GM23338 (cell line): ENCODE data around the gene CCDC134. TPM values are rescaled to one million over a fixed set of nuclear protein-coding genes. Genes with fewer than 3 reads are reported as not detected.

ENCODE experiments used
- ATAC-seq: fragments of 200-7000 bp; cut with Tn5 transposase; 3 replicates; pipeline ENCODE4 v1.9.1; 2020
- DNase-seq: peaks from one replicate; pipeline ENCODE4 v3.0.0-alpha.2; 2015; ENCODE audit warnings: low spot score
- H2AFZ ChIP-seq: fragments of 200-600 bp; sonication (generic); 2 replicates; pipeline ENCODE4 v1.8.0; 2016; ENCODE audit warnings: antibody characterized with exemption, mild to moderate bottlenecking, moderate library complexity
- H3F3A ChIP-seq: fragments of 200-600 bp; sonication (generic); replicated peaks from 2 replicates; pipeline ENCODE4 v1.8.0; 2017; ENCODE audit warnings: antibody characterized with exemption, mixed run types, low read depth
- H3K27ac ChIP-seq: fragments of 200-600 bp; sonication (generic); 2 replicates; pipeline ENCODE4 v1.6.1; 2016; ENCODE audit warnings: low read depth
- H3K27me3 ChIP-seq: fragments of 200-600 bp; sonication (generic); 2 replicates; pipeline ENCODE4 v1.8.0; 2016; ENCODE audit warnings: mild to moderate bottlenecking, mixed run types, moderate library complexity; ENCODE audit not compliant: insufficient read depth
- H3K36me3 ChIP-seq: fragments of 200-600 bp; sonication (generic); 2 replicates; pipeline ENCODE4 v1.8.0; 2016; ENCODE audit warnings: mild to moderate bottlenecking; ENCODE audit not compliant: insufficient read depth
- H3K4me1 ChIP-seq: fragments of 200-600 bp; sonication (generic); 2 replicates; pipeline ENCODE4 v1.8.0; 2016; ENCODE audit warnings: mild to moderate bottlenecking, moderate library complexity; ENCODE audit not compliant: insufficient read depth
- H3K4me2 ChIP-seq: fragments of 200-600 bp; sonication (generic); 2 replicates; pipeline ENCODE4 v1.7.1; 2017; ENCODE audit warnings: mixed run types
- H3K4me3 ChIP-seq: fragments of 200-600 bp; sonication (generic); 2 replicates; pipeline ENCODE4 v1.6.1; 2016; ENCODE audit warnings: mixed run types
- H3K79me2 ChIP-seq: fragments of 200-600 bp; sonication (generic); replicated peaks from 2 replicates; pipeline ENCODE4 v1.8.0; 2017; ENCODE audit warnings: mild to moderate bottlenecking; ENCODE audit not compliant: insufficient read depth
- H3K9me2 ChIP-seq: fragments of 200-600 bp; sonication (generic); 2 replicates; pipeline ENCODE4 v1.8.0; 2017; ENCODE audit not compliant: insufficient read depth
- H4K20me1 ChIP-seq: fragments of 200-600 bp; sonication (generic); replicated peaks from 2 replicates; pipeline ENCODE4 v1.8.0; 2017; ENCODE audit warnings: mild to moderate bottlenecking; ENCODE audit not compliant: insufficient read depth
- H3K27ac Mint-ChIP-seq: 2 replicates; pipeline ENCODE4 v1.8.0; 2020; ENCODE audit warnings: inconsistent platforms, mild to moderate bottlenecking, moderate library complexity, mixed read lengths
- H3K27me3 Mint-ChIP-seq: 3 replicates; pipeline ENCODE4 v1.8.0; 2022; ENCODE audit warnings: low read depth, mild to moderate bottlenecking, moderate library complexity, mixed read lengths, inconsistent platforms; ENCODE audit not compliant: insufficient read depth, poor library complexity
- H3K36me3 Mint-ChIP-seq: 3 replicates; pipeline ENCODE4 v1.8.0; 2021; ENCODE audit warnings: low read depth, mild to moderate bottlenecking, inconsistent platforms, moderate library complexity, mixed read lengths
- H3K4me1 Mint-ChIP-seq: 3 replicates; pipeline ENCODE4 v1.8.0; 2020; ENCODE audit warnings: mild to moderate bottlenecking, inconsistent platforms, mixed read lengths
- H3K4me3 Mint-ChIP-seq: 3 replicates; pipeline ENCODE4 v1.8.0; 2021; ENCODE audit warnings: moderate library complexity, mild to moderate bottlenecking, inconsistent platforms, mixed read lengths
- H3K9me3 Mint-ChIP-seq: 3 replicates; pipeline ENCODE4 v1.8.0; 2020; ENCODE audit warnings: moderate library complexity, mild to moderate bottlenecking, inconsistent platforms, mixed read lengths
- CREB1 ChIP-seq: fragments of 250-450 bp; sonication (Bioruptor Pico); IDR thresholded peaks from 2 replicates; pipeline ENCODE4 v1.5.0; 2020; ENCODE audit warnings: low read depth, mild to moderate bottlenecking, moderate library complexity
- EZH2 ChIP-seq: fragments of 200-600 bp; sonication (generic); IDR thresholded peaks from one replicate; pipeline ENCODE4 v1.8.0; 2017; ENCODE audit warnings: antibody characterized with exemption, mild to moderate bottlenecking, low read depth; ENCODE audit not compliant: unreplicated experiment
- EZH2phosphoT487 ChIP-seq: fragments of 200-600 bp; sonication (generic); IDR thresholded peaks from one replicate; pipeline ENCODE4 v1.8.1; 2018; ENCODE audit warnings: antibody characterized with exemption; ENCODE audit not compliant: unreplicated experiment
- JUNB ChIP-seq: IDR thresholded peaks from one replicate; pipeline ENCODE4 v1.6.1; 2016; ENCODE audit warnings: antibody characterized with exemption; ENCODE audit not compliant: unreplicated experiment
- NANOG ChIP-seq: IDR thresholded peaks from 2 replicates; pipeline ENCODE4 v1.6.1; 2016; ENCODE audit warnings: antibody characterized with exemption, borderline replicate concordance
- POLR2AphosphoS5 ChIP-seq: IDR thresholded peaks from 2 replicates; pipeline ENCODE4 v1.6.1; 2016; ENCODE audit warnings: antibody characterized with exemption, low read depth
- REST ChIP-seq: IDR thresholded peaks from one replicate; pipeline ENCODE4 v1.6.1; 2018; ENCODE audit warnings: antibody characterized with exemption; ENCODE audit not compliant: unreplicated experiment
- STAT1 ChIP-seq: IDR thresholded peaks from one replicate; pipeline ENCODE4 v1.6.1; 2016; ENCODE audit warnings: antibody characterized with exemption; ENCODE audit not compliant: unreplicated experiment
- ZNF331 ChIP-seq: fragments of 250-450 bp; sonication (Bioruptor Pico); IDR thresholded peaks from 2 replicates; pipeline ENCODE4 v1.5.0; 2020; ENCODE audit warnings: low read depth, mild to moderate bottlenecking, moderate library complexity
- ZNF462 ChIP-seq: fragments of 250-450 bp; sonication (Bioruptor Pico); IDR thresholded peaks from 2 replicates; pipeline ENCODE4 v1.5.0; 2020; ENCODE audit warnings: mild to moderate bottlenecking, moderate library complexity
- polyA plus RNA-seq: library from polyadenylated mRNA; unstranded; fragments of >200 nt; fragmentation: Nextera tagmentation; extraction: Ambion mirVana; gene quantifications from 2 replicates; pipeline ENCODE4 v1.2.1, GENCODE V29; 2016
- total RNA-seq: library from RNA; depleted of rRNA; stranded (reverse); fragments of >200 nt; shearing (Covaris generic); gene quantifications from 2 replicates; pipeline ENCODE4 v1.2.3, GENCODE V29; 2014

The CCDC134 gene
- total and polyA plus RNA-seq, 2 experiments from 2014 or later, result 2.7 to 24.5 TPM

- no peak for TF ChIP-seq POLR2AphosphoS5
- no peak for TF ChIP-seq ZNF331 (CRISPR knock-in tag)
- TF ChIP-seq EZH2phosphoT487, result no peak
- no peak for TF ChIP-seq CREB1 (CRISPR knock-in tag)
- no peak for TF ChIP-seq EZH2
- TF ChIP-seq STAT1, result no peak
- TF ChIP-seq NANOG, result no peak
- no peak for TF ChIP-seq REST
- no peak for TF ChIP-seq JUNB
- H3K4me1 Mint-ChIP-seq, result peaks cover 10% of the 10 kb centered on the region
- Histone ChIP-seq H3F3A (no peaks in the 10 kb centered on the region), H3K79me2 (peaks cover 70% of the 10 kb centered on the region), H3K27ac (no peak overlapping the region), H4K20me1 (peaks cover 10% of the 10 kb centered on the region), H3K9me2 (no peaks in the 10 kb centered on the region), H2AFZ (no peak overlapping the region), H3K36me3 (no peaks in the 10 kb centered on the region; the same call in 1 of the 2 replicates), H3K27me3 (no peaks in the 10 kb centered on the region), H3K4me3 (no peak overlapping the region), H3K4me2 (no peak overlapping the region), H3K4me1 (peaks cover 7% of the 10 kb centered on the region)
- no peak overlapping the region for H3K27ac Mint-ChIP-seq
- ATAC-seq (no peak), DNase-seq (no peak)
- H3K9me3 Mint-ChIP-seq, result no peaks in the 10 kb centered on the region
- no peak overlapping the region for H3K4me3 Mint-ChIP-seq
- peaks cover 2% of the 10 kb centered on the region for H3K27me3 Mint-ChIP-seq
- peaks cover 20% of the 10 kb centered on the region for H3K36me3 Mint-ChIP-seq
Measured at GRCh38 chr22:41805639-41806038, 5.2 kb downstream of the CCDC134 start.

GRCh38 chr22:41808400-41808799 lies 7.9 kb downstream of the CCDC134 start:
- Mint-ChIP-seq H3K27ac (no peak overlapping the region), H3K27me3 (no peaks in the 10 kb centered on the region), H3K9me3 (no peaks in the 10 kb centered on the region), H3K36me3 (peaks cover 22% of the 10 kb centered on the region), H3K4me1 (no peaks in the 10 kb centered on the region), H3K4me3 (no peak overlapping the region)
- no peak overlapping the region for H3K27ac ChIP-seq
- no peak overlapping the region for H2AFZ ChIP-seq
- peaks cover 7% of the 10 kb centered on the region for H4K20me1 ChIP-seq
- DNase-seq (no peak), ATAC-seq (no peak; the same call in 2 of the 3 replicates)
- H3F3A ChIP-seq, result no peaks in the 10 kb centered on the region
- H3K4me2 ChIP-seq, result no peak overlapping the region
- H3K79me2 ChIP-seq, result peaks cover 46% of the 10 kb centered on the region
- no peaks in the 10 kb centered on the region for H3K4me1 ChIP-seq
- no peaks in the 10 kb centered on the region; the same call in 1 of the 2 replicates for H3K36me3 ChIP-seq
- no peak overlapping the region for H3K4me3 ChIP-seq
- H3K9me2 ChIP-seq, result no peaks in the 10 kb centered on the region
- H3K27me3 ChIP-seq, result no peaks in the 10 kb centered on the region
- TF ChIP-seq STAT1 (no peak), EZH2 (no peak), NANOG (no peak), JUNB (no peak), ZNF462 (CRISPR knock-in tag) (no peak), CREB1 (CRISPR knock-in tag) (no peak)
